ENCODE measurements around the gene LCORL. TPM values are rescaled to one million over a fixed set of nuclear protein-coding genes. Genes with fewer than 3 reads are reported as not detected.

The LCORL gene
- total RNA-seq: 1 to 10 TPM; 6.7 to 8.0 TPM

- Mint-ChIP-seq H3K36me3 (ENCODE audit: low read depth) (no peaks in the 10 kb centered on the region), H3K4me1 (peaks cover 13% of the 10 kb centered on the region), H3K4me3 (peak within 1 kb of the TSS; percentile 98), H3K27me3 (peaks cover 25% of the 10 kb centered on the region), H3K9me3 (ENCODE audit: low read depth) (no peaks in the 10 kb centered on the region), H3K27ac (peak within 1 kb of the TSS; percentile 91)
- ATAC-seq (peak; percentile 88), DNase-seq (peak; percentile 91)
- intact Hi-C loops (cut with DNase I, micrococcal nuclease): loop anchor here (1.0 to 5.0 kb wide), 6 partner anchors 35 to 1795 kb away; partner anchors contain the start of genes DCAF16 (in 2 of the 2), LAP3 (in 2 of the 2), NCAPG (in 2 of the 2) and QDPR (in 2 of the 2)
- ChIA-PET POLR2A (interaction anchor here (0.7 kb wide), 1 partner anchor 212 kb away, joined by 3 read pairs; the partner anchor contains the start of gene DCAF16), CTCF (no interaction called here)
Observed at GRCh38 chr4:18021720-18022571, at the start of gene LCORL. Gene LCORL (minus strand): TSS chr4:18021755. CDS start chr4:18021751, 4 bp downstream.

DNA sequence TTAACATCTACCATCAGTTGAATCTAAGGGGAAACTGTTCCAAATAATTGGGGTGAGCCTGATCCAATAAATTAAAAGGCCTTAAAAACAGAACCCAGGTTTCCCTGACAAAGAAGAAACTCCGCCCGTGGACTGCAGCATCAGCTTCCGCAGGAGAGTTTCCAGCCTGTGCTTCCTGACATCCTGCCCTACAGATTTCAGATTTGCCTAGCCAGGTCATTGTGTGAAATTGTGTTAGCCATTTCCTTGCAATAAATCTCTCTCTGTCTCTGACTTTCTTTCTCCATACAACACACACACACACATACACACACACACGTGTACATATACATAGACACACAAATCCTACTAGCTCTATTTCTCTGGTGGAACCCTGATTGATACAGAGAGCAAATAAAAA lies 48.3 kb upstream of the LCORL start:
- H3K27me3 Mint-ChIP-seq: peaks cover 44% of the 10 kb centered on the region
- intact Hi-C loops (cut with DNase I, micrococcal nuclease): loop anchor here in 1 of 2 experiments (10.0 kb wide), 1 partner anchor 525 kb away; no protein-coding TSS in a partner anchor
- no peak overlapping the region for H3K27ac Mint-ChIP-seq
- no peak for ATAC-seq
- ChIA-PET CTCF (interaction anchor here (0.6 kb wide), 1 partner anchor 34 kb away, joined by 3 read pairs; no protein-coding TSS in a partner anchor), POLR2A (no interaction called here)
- H3K4me3 Mint-ChIP-seq: no peak overlapping the region
- no peaks in the 10 kb centered on the region for H3K36me3 Mint-ChIP-seq (ENCODE audit: low read depth)
- H3K9me3 Mint-ChIP-seq (ENCODE audit: low read depth): peaks cover 3% of the 10 kb centered on the region
- H3K4me1 Mint-ChIP-seq: no peaks in the 10 kb centered on the region
- no peak for DNase-seq

GRCh38 chr4:18067031-18067430 lies 45.5 kb upstream of the LCORL start:
- peaks cover 52% of the 10 kb centered on the region for H3K27me3 Mint-ChIP-seq
- intact Hi-C loops (cut with DNase I, micrococcal nuclease): no loop called here
- H3K4me3 Mint-ChIP-seq: no peak overlapping the region
- DNase-seq (no peak), ATAC-seq (no peak)
- no peak overlapping the region for H3K27ac Mint-ChIP-seq
- H3K36me3 Mint-ChIP-seq (ENCODE audit: low read depth): no peaks in the 10 kb centered on the region
- H3K4me1 Mint-ChIP-seq: no peaks in the 10 kb centered on the region
- CTCF ChIA-PET: interaction anchor here (1.2 to 1.6 kb wide), 2 partner anchors 9 to 56 kb away, joined by 4 read pairs; no protein-coding TSS in a partner anchor
- POLR2A ChIA-PET: no interaction called here
- H3K9me3 Mint-ChIP-seq (ENCODE audit: low read depth): peaks cover 14% of the 10 kb centered on the region

DNA sequence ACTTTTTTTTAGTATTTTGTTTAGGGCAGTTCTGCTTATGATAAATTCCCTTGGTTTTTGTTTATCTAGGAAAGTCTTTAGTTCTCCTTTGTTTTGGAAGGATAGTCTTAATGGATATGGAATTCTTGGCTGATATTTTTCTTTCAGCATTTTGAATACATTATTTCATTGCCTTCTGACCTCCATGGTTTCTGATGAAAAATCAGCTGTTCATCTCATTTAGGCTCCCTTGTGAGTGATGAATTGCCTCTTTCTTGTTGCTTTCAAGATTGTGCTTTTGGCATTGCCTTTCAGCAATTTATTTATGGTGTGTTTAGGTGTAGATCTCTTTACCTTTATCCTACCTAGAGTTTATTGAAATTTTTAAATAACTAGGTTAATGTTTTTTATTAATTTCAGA lies 41.5 kb upstream of the LCORL start:
- Mint-ChIP-seq H3K9me3 (ENCODE audit: low read depth) (peaks cover 14% of the 10 kb centered on the region), H3K36me3 (ENCODE audit: low read depth) (no peaks in the 10 kb centered on the region), H3K27ac (no peak overlapping the region), H3K27me3 (peaks cover 39% of the 10 kb centered on the region), H3K4me3 (no peak overlapping the region), H3K4me1 (peaks cover 2% of the 10 kb centered on the region)
- DNase-seq (no peak), ATAC-seq (no peak)
- intact Hi-C loops (cut with DNase I, micrococcal nuclease): no loop called here
- CTCF ChIA-PET: no interaction called here
- POLR2A ChIA-PET: no interaction called here

DNA sequence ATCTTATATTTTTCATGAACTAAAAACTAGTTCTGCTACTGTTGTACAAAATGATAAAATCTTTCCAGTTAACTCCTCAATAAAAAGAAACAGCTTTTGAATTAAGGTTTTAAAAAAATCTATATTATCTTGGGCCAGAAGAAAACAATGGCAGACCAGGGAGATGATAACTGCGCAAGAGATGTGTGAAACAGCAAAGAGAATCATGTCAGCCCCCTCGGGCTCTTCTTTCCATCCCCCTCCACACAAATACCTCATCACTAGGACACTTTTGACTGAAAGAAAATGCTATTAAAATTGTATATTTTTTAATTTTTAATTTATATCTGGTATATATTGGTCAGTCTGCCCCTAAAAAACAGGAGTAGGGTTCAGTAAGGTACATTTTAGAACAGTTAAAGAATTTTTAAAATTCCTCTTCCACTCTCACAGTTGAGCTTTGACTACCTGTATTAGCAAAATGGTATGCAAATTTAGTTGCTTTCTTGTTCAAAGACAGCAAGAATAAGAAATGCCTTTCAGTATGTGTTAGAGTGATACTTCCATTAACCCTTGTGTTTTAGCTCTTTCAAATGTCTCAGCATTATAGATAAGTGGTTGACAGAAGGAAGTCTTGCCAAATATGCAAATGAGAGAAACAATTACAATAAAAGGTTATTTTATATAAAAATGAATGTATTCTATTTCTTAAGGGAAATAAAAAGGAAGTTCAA lies 36.4 kb upstream of the LCORL start:
- Mint-ChIP-seq H3K9me3 (ENCODE audit: low read depth) (peaks cover 3% of the 10 kb centered on the region), H3K36me3 (ENCODE audit: low read depth) (no peaks in the 10 kb centered on the region), H3K4me3 (no peak overlapping the region), H3K27me3 (peaks cover 36% of the 10 kb centered on the region), H3K27ac (no peak overlapping the region), H3K4me1 (peaks cover 17% of the 10 kb centered on the region)
- POLR2A ChIA-PET: interaction anchor here (0.6 kb wide), 1 partner anchor 524 kb away, joined by 3 read pairs; no protein-coding TSS in a partner anchor
- DNase-seq (no peak), ATAC-seq (no peak)
- intact Hi-C loops (cut with DNase I, micrococcal nuclease): loop anchor here (1.0 kb wide), 1 partner anchor 36 kb away; no protein-coding TSS in a partner anchor
- CTCF ChIA-PET: interaction anchor here (0.7 to 1.2 kb wide), 4 partner anchors 14 to 253 kb away, joined by 3 read pairs; no protein-coding TSS in a partner anchor

GRCh38 chr4:18056030-18056429 lies 34.5 kb upstream of the LCORL start:
- H3K27ac Mint-ChIP-seq: no peak overlapping the region
- no peaks in the 10 kb centered on the region for H3K9me3 Mint-ChIP-seq (ENCODE audit: low read depth)
- ChIA-PET POLR2A (no interaction called here), CTCF (no interaction called here)
- peaks cover 43% of the 10 kb centered on the region for H3K27me3 Mint-ChIP-seq
- H3K4me3 Mint-ChIP-seq: no peak overlapping the region
- peaks cover 17% of the 10 kb centered on the region for H3K4me1 Mint-ChIP-seq
- no peaks in the 10 kb centered on the region for H3K36me3 Mint-ChIP-seq (ENCODE audit: low read depth)
- ATAC-seq: no peak
- no peak for DNase-seq
- intact Hi-C loops (cut with DNase I, micrococcal nuclease): no loop called here

- peaks cover 33% of the 10 kb centered on the region for H3K27me3 Mint-ChIP-seq
- intact Hi-C loops (cut with DNase I, micrococcal nuclease): no loop called here
- ATAC-seq: no peak
- no peak overlapping the region for H3K27ac Mint-ChIP-seq
- DNase-seq: no peak
- H3K9me3 Mint-ChIP-seq (ENCODE audit: low read depth): no peaks in the 10 kb centered on the region
- no peaks in the 10 kb centered on the region for H3K36me3 Mint-ChIP-seq (ENCODE audit: low read depth)
- POLR2A ChIA-PET: no interaction called here
- no peak overlapping the region for H3K4me3 Mint-ChIP-seq
- CTCF ChIA-PET: interaction anchor here (0.6 to 1.1 kb wide), 2 partner anchors 9 to 40 kb away, joined by 3 read pairs; no protein-coding TSS in a partner anchor
- peaks cover 7% of the 10 kb centered on the region for H3K4me1 Mint-ChIP-seq
Observed at GRCh38 chr4:18052158-18052557, 30.6 kb upstream of the LCORL start.

GRCh38 chr4:18051281-18051680 lies 29.7 kb upstream of the LCORL start:
- Mint-ChIP-seq H3K4me3 (no peak overlapping the region), H3K36me3 (ENCODE audit: low read depth) (no peaks in the 10 kb centered on the region), H3K27me3 (peaks cover 33% of the 10 kb centered on the region), H3K27ac (no peak overlapping the region), H3K9me3 (ENCODE audit: low read depth) (no peaks in the 10 kb centered on the region), H3K4me1 (peaks cover 5% of the 10 kb centered on the region)
- POLR2A ChIA-PET: no interaction called here
- intact Hi-C loops (cut with DNase I, micrococcal nuclease): no loop called here
- CTCF ChIA-PET: interaction anchor here (1.1 kb wide), 1 partner anchor 8 kb away, joined by 3 read pairs; no protein-coding TSS in a partner anchor
- DNase-seq (no peak), ATAC-seq (no peak)

DNA sequence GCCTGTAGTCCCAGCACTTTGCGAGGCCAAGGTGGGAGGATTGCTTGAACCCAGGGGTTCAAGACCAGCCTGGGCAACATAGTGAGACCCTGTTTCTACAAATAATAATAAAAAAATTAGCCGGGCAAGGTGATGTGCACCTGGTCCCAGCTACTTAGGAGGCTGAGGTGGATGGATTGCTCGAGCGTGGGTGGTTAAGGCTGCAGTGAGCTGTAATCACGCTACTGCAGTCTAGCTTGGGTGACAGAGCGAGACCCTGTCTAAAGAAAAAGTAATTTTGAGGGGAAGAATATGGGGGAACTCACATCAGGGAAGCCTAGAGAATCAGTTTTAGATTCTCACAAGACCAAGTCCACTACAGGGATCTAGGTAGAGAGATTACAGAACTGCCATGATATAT lies 28.9 kb upstream of the LCORL start:
- Mint-ChIP-seq H3K27me3 (peaks cover 26% of the 10 kb centered on the region), H3K27ac (no peak overlapping the region), H3K4me1 (no peaks in the 10 kb centered on the region), H3K36me3 (ENCODE audit: low read depth) (no peaks in the 10 kb centered on the region), H3K4me3 (no peak overlapping the region), H3K9me3 (ENCODE audit: low read depth) (no peaks in the 10 kb centered on the region)
- ChIA-PET CTCF (no interaction called here), POLR2A (no interaction called here)
- intact Hi-C loops (cut with DNase I, micrococcal nuclease): no loop called here
- ATAC-seq: no peak
- DNase-seq: no peak

- POLR2A ChIA-PET: no interaction called here
Observed at GRCh38 chr4:18049446-18049845, 27.9 kb upstream of the LCORL start.

DNA sequence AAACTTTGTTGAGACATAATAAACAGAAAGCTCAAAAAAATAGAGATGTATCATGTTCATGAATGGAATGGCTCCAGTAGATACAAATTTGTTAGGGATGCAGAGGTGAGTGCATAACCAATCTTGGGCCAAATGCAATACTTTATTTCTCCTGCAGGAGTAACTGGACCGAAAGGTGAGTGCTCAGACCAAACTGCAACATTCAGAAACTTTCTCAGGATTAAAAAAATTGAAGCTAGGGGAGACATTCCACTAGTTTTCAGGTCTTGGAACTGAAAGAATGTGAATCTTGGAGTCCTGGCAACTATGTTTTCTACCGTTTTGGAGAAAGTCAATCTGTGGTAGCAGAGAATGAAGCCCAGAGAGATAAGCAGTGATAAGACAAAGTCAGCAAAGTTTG lies 21.2 kb upstream of the LCORL start:
- H3K36me3 Mint-ChIP-seq (ENCODE audit: low read depth): no peaks in the 10 kb centered on the region
- ChIA-PET CTCF (interaction anchor here (1.1 to 1.6 kb wide), 3 partner anchors 11 to 48 kb away, joined by 3 to 5 read pairs (median 4); no protein-coding TSS in a partner anchor), POLR2A (interaction anchor here (0.9 kb wide), 1 partner anchor 18 kb away, joined by 3 read pairs; no protein-coding TSS in a partner anchor)
- peaks cover 10% of the 10 kb centered on the region for H3K27me3 Mint-ChIP-seq
- DNase-seq (no peak), ATAC-seq (no peak)
- intact Hi-C loops (cut with DNase I, micrococcal nuclease): no loop called here
- no peaks in the 10 kb centered on the region for H3K9me3 Mint-ChIP-seq (ENCODE audit: low read depth)
- H3K27ac Mint-ChIP-seq: no peak overlapping the region
- no peak overlapping the region for H3K4me3 Mint-ChIP-seq
- no peaks in the 10 kb centered on the region for H3K4me1 Mint-ChIP-seq

More at GRCh38 chr4:18049446-18049845, 27.9 kb upstream of the LCORL start:
- Mint-ChIP-seq H3K4me3 (no peak overlapping the region), H3K9me3 (ENCODE audit: low read depth) (no peaks in the 10 kb centered on the region), H3K36me3 (ENCODE audit: low read depth) (no peaks in the 10 kb centered on the region), H3K27me3 (peaks cover 22% of the 10 kb centered on the region), H3K27ac (no peak overlapping the region), H3K4me1 (no peaks in the 10 kb centered on the region)
- intact Hi-C loops (cut with DNase I, micrococcal nuclease): no loop called here
- DNase-seq (no peak), ATAC-seq (no peak)
- CTCF ChIA-PET: no interaction called here

All from activated CD4-positive, alpha-beta T cell treated with anti-CD3 and anti-CD28 coated beads for 36 hours (primary cell).